ENCODE results near the gene PDIA2. TPM values are rescaled to one million over a fixed set of nuclear protein-coding genes. Genes with fewer than 3 reads are reported as not detected.

Gene PDIA2
- polyA plus RNA-seq, 2 of the 4 experiments (the other 2 are of a cell fraction), result 0.45 to 0.52 TPM

GRCh38 chr16:280005-280460 is 2.9 kb upstream of the PDIA2 start:
- Histone ChIP-seq H3K4me1 (peaks cover 11% of the 10 kb centered on the region), H3K4me2 (peak overlapping the region; percentile 99), H3K27ac (peak overlapping the region; percentile 63 to 89; a peak in 4 of 6 replicates), H3K9me3 (no peaks in the 10 kb centered on the region), H3K4me3 (peak overlapping the region; percentile 57)
- DNase-seq (ENCODE audit: low read depth in 1 of 2, low spot score in 1 of 2), result no peak
- POLR2A ChIA-PET, result no interaction called here
- no peak for FAIRE-seq
- CTCF ChIA-PET, result interaction anchor here (1.3 to 2.7 kb wide), 4 partner anchors 19 to 183 kb away, joined by 5 to 8 read pairs (median 6); partner anchors contain the start of gene AXIN1
- TF ChIP-seq CEBPB (IDR thresholded peaks at IDR 0.05), result no peak
- TF ChIP-seq GATA3 (IDR thresholded peaks at IDR 0.05; ENCODE audit: borderline replicate concordance), result no peak
- TF ChIP-seq TFCP2L1 (CRISPR knock-in tag; IDR thresholded peaks at IDR 0.05), result no peak
- TF ChIP-seq NR3C1 (IDR thresholded peaks at IDR 0.05), result no peak
- TF ChIP-seq BHLHE40 (IDR thresholded peaks at IDR 0.05; ENCODE audit: low read depth, low read length), result no peak
- WGBS (ENCODE audit: missing lambda C conversion rate), result 20% methylated on average over 1 of the region's 47 CpGs
- no peak for ATAC-seq

- ATAC-seq (no peak), FAIRE-seq (no peak), DNase-seq (ENCODE audit: low read depth in 1 of 2, low spot score in 1 of 2) (no peak)
- Histone ChIP-seq H3K4me1 (peaks cover 6% of the 10 kb centered on the region; the same call in 1 of the 3 replicates), H3K4me3 (peak within 1 kb of the TSS; percentile 57), H3K4me2 (peak within 1 kb of the TSS; percentile 99), H3K27ac (peak within 1 kb of the TSS; percentile 63 to 89), H3K9me3 (no peaks in the 10 kb centered on the region)
- WGBS (ENCODE audit: missing lambda C conversion rate), result 22% methylated on average over 11 of the region's 54 CpGs
- ChIA-PET POLR2A (no interaction called here), CTCF (interaction anchor here (1.3 to 2.2 kb wide), 2 partner anchors 82 to 184 kb away, joined by 5 read pairs; no protein-coding TSS in a partner anchor)
- TF ChIP-seq HMGXB4 (CRISPR knock-in tag; IDR thresholded peaks at IDR 0.05; ENCODE audit: borderline replicate concordance) (no peak), CBX8 (IDR thresholded peaks at IDR 0.05) (no peak), ZNF302 (CRISPR knock-in tag; IDR thresholded peaks at IDR 0.05) (no peak), EHMT2 (IDR thresholded peaks at IDR 0.05; ENCODE audit: low read depth) (no peak)
Observed at GRCh38 chr16:280552-280951, 2.4 kb upstream of the PDIA2 start, which contains the start of gene ARHGDIG. ARHGDIG (plus strand) TSS chr16:280591; CDS start chr16:280681, 90 bp downstream.

GRCh38 chr16:280991-281659 is 1.8 kb upstream of the PDIA2 start:
- ChIA-PET CTCF (interaction anchor here (1.0 to 1.3 kb wide), 2 partner anchors 11 to 81 kb away, joined by 3 to 5 read pairs; no protein-coding TSS in a partner anchor), POLR2A (interaction anchor here (0.5 kb wide), 1 partner anchor 170 kb away, joined by 3 read pairs; no protein-coding TSS in a partner anchor)
- no peak for FAIRE-seq

More at GRCh38 chr16:280991-281659, 1.8 kb upstream of the PDIA2 start:
- no peaks in the 10 kb centered on the region for H3K9me3 ChIP-seq
- peak overlapping the region; percentile 63 to 89 for H3K27ac ChIP-seq
- no peak for DNase-seq (ENCODE audit: low read depth in 1 of 2, low spot score in 1 of 2)
- peaks cover 6% of the 10 kb centered on the region; the same call in 1 of the 3 replicates for H3K4me1 ChIP-seq
- H3K4me3 ChIP-seq, result peak overlapping the region; percentile 57
- TF ChIP-seq RNF2 (IDR thresholded peaks at IDR 0.05; ENCODE audit: borderline replicate concordance, low read depth) (no peak), FOSB (CRISPR knock-in tag; IDR thresholded peaks at IDR 0.05) (no peak), EP300 (IDR thresholded peaks at IDR 0.05) (no peak), CHD4 (IDR thresholded peaks at IDR 0.05; ENCODE audit: borderline replicate concordance) (no peak), ELK1 (IDR thresholded peaks at IDR 0.05; ENCODE audit: low read depth, low read length) (no peak), KDM1A (IDR thresholded peaks at IDR 0.05; ENCODE audit: low read depth) (no peak), CBX8 (IDR thresholded peaks at IDR 0.05) (no peak), RFX5 (IDR thresholded peaks at IDR 0.05) (no peak), EHMT2 (IDR thresholded peaks at IDR 0.05; ENCODE audit: low read depth) (no peak), HOXB13 (CRISPR knock-in tag; IDR thresholded peaks at IDR 0.05; ENCODE audit: low read depth) (no peak), SMC3 (IDR thresholded peaks at IDR 0.05) (no peak), ZC3H11A (IDR thresholded peaks at IDR 0.05) (no peak), PHF8 (IDR thresholded peaks at IDR 0.05; ENCODE audit: borderline replicate concordance, low read depth) (no peak), HEYL (CRISPR knock-in tag; IDR thresholded peaks at IDR 0.05) (no peak), ZFP36 (IDR thresholded peaks at IDR 0.05; ENCODE audit: borderline replicate concordance, partially characterized antibody) (no peak), RCOR1 (IDR thresholded peaks at IDR 0.05; ENCODE audit: low read depth, low read length) (no peak), FOXS1 (CRISPR knock-in tag; IDR thresholded peaks at IDR 0.05) (no peak)
- ATAC-seq, result peak in 1 of 2 experiments; percentile 14; a peak in 2 of 6 replicates
- WGBS (ENCODE audit: missing lambda C conversion rate), result 77% methylated on average over 18 of the region's 27 CpGs
- H3K4me2 ChIP-seq, result peak overlapping the region; percentile 99

Data from A549 (cell line).